ENCODE measurements around the gene ZNF554.

ZNF554 gene

GRCh38 chr19:2808129-2808941, 11.3 kb upstream of the ZNF554 start:
- DNase-seq (ENCODE audit: low spot score in 2 of 2) = no peak
- Histone ChIP-seq H3K9me3 (no peaks in the 10 kb centered on the region), H3K4me3 (no peak overlapping the region), H3K27me3 (ENCODE audit: low read depth) (no peaks in the 10 kb centered on the region), H3K36me3 (replicated peaks) (peaks cover 72% of the 10 kb centered on the region), H3K4me1 (no peaks in the 10 kb centered on the region)
- in situ Hi-C loops (cut with MboI; ENCODE audit: low sequenced_read_pairs) = no loop called here

- DNase-seq (ENCODE audit: low spot score in 2 of 2) = no peak
- Histone ChIP-seq H3K4me3 (no peak overlapping the region), H3K27me3 (ENCODE audit: low read depth) (no peaks in the 10 kb centered on the region), H3K9me3 (no peaks in the 10 kb centered on the region), H3K36me3 (replicated peaks) (peaks cover 78% of the 10 kb centered on the region), H3K4me1 (no peaks in the 10 kb centered on the region)
- in situ Hi-C loops (cut with MboI; ENCODE audit: low sequenced_read_pairs) = no loop called here
Observed at GRCh38 chr19:2809387-2810140, 10.1 kb upstream of the ZNF554 start.

- no peak for DNase-seq (ENCODE audit: low spot score in 2 of 2)
- Histone ChIP-seq H3K36me3 (replicated peaks) (peaks cover 72% of the 10 kb centered on the region), H3K4me1 (no peaks in the 10 kb centered on the region), H3K27me3 (ENCODE audit: low read depth) (no peaks in the 10 kb centered on the region), H3K9me3 (no peaks in the 10 kb centered on the region), H3K4me3 (no peak overlapping the region)
- in situ Hi-C loops (cut with MboI; ENCODE audit: low sequenced_read_pairs) = no loop called here
Observed at GRCh38 chr19:2810141-2811091, 9.3 kb upstream of the ZNF554 start.

GRCh38 chr19:2811221-2811722, 8.4 kb upstream of the ZNF554 start:
- no peak for DNase-seq (ENCODE audit: low spot score in 2 of 2)
- Histone ChIP-seq H3K4me3 (no peak overlapping the region), H3K36me3 (replicated peaks) (peaks cover 68% of the 10 kb centered on the region), H3K9me3 (no peaks in the 10 kb centered on the region), H3K4me1 (no peaks in the 10 kb centered on the region), H3K27me3 (ENCODE audit: low read depth) (no peaks in the 10 kb centered on the region)
- in situ Hi-C loops (cut with MboI; ENCODE audit: low sequenced_read_pairs) = no loop called here

- H3K9me3 ChIP-seq = no peaks in the 10 kb centered on the region
- H3K4me1 ChIP-seq = no peaks in the 10 kb centered on the region
- H3K27me3 ChIP-seq (ENCODE audit: low read depth) = no peaks in the 10 kb centered on the region
- H3K36me3 ChIP-seq (replicated peaks) = peaks cover 62% of the 10 kb centered on the region
- no peak for DNase-seq (ENCODE audit: low spot score in 2 of 2)
- H3K4me3 ChIP-seq = no peak overlapping the region
- in situ Hi-C loops (cut with MboI; ENCODE audit: low sequenced_read_pairs) = no loop called here
Observed at GRCh38 chr19:2811735-2812413, 7.8 kb upstream of the ZNF554 start.

GRCh38 chr19:2812414-2813234, 7.0 kb upstream of the ZNF554 start:
- in situ Hi-C loops (cut with MboI; ENCODE audit: low sequenced_read_pairs) = no loop called here
- DNase-seq (ENCODE audit: low spot score in 2 of 2) = no peak

GRCh38 chr19:2813235-2814160, 6.2 kb upstream of the ZNF554 start:
- in situ Hi-C loops (cut with MboI; ENCODE audit: low sequenced_read_pairs) = no loop called here
- no peaks in the 10 kb centered on the region for H3K4me1 ChIP-seq
- no peak for DNase-seq (ENCODE audit: low spot score in 2 of 2)
- no peak overlapping the region for H3K4me3 ChIP-seq
- H3K9me3 ChIP-seq = no peaks in the 10 kb centered on the region
- H3K36me3 ChIP-seq (replicated peaks) = peaks cover 46% of the 10 kb centered on the region
- no peaks in the 10 kb centered on the region for H3K27me3 ChIP-seq (ENCODE audit: low read depth)

More at GRCh38 chr19:2812414-2813234, 7.0 kb upstream of the ZNF554 start:
- Histone ChIP-seq H3K9me3 (no peaks in the 10 kb centered on the region), H3K27me3 (ENCODE audit: low read depth) (no peaks in the 10 kb centered on the region), H3K36me3 (replicated peaks) (peaks cover 54% of the 10 kb centered on the region), H3K4me1 (no peaks in the 10 kb centered on the region), H3K4me3 (no peak overlapping the region)

GRCh38 chr19:2814426-2814825, 5.2 kb upstream of the ZNF554 start:
- DNase-seq (ENCODE audit: low spot score in 2 of 2) = no peak
- H3K9me3 ChIP-seq = no peaks in the 10 kb centered on the region
- peaks cover 36% of the 10 kb centered on the region for H3K36me3 ChIP-seq (replicated peaks)
- peaks cover 2% of the 10 kb centered on the region for H3K4me1 ChIP-seq
- in situ Hi-C loops (cut with MboI; ENCODE audit: low sequenced_read_pairs) = no loop called here
- no peak overlapping the region for H3K4me3 ChIP-seq
- H3K27me3 ChIP-seq (ENCODE audit: low read depth) = no peaks in the 10 kb centered on the region

GRCh38 chr19:2815191-2815614, 4.5 kb upstream of the ZNF554 start:
- H3K4me1 ChIP-seq = peaks cover 2% of the 10 kb centered on the region
- no peaks in the 10 kb centered on the region for H3K27me3 ChIP-seq (ENCODE audit: low read depth)
- peaks cover 29% of the 10 kb centered on the region for H3K36me3 ChIP-seq (replicated peaks)
- in situ Hi-C loops (cut with MboI; ENCODE audit: low sequenced_read_pairs) = no loop called here
- no peak for DNase-seq (ENCODE audit: low spot score in 2 of 2)
- no peak overlapping the region for H3K4me3 ChIP-seq
- H3K9me3 ChIP-seq = no peaks in the 10 kb centered on the region

- Histone ChIP-seq H3K4me3 (no peak overlapping the region), H3K4me1 (peaks cover 2% of the 10 kb centered on the region), H3K36me3 (replicated peaks) (peaks cover 21% of the 10 kb centered on the region), H3K9me3 (no peaks in the 10 kb centered on the region), H3K27me3 (ENCODE audit: low read depth) (no peaks in the 10 kb centered on the region)
- in situ Hi-C loops (cut with MboI; ENCODE audit: low sequenced_read_pairs) = no loop called here
- DNase-seq (ENCODE audit: low spot score in 2 of 2) = no peak
Observed at GRCh38 chr19:2815923-2816322, 3.7 kb upstream of the ZNF554 start.

GRCh38 chr19:2816641-2817040, 3.0 kb upstream of the ZNF554 start:
- no peak for DNase-seq (ENCODE audit: low spot score in 2 of 2)
- H3K4me3 ChIP-seq = no peak overlapping the region
- H3K36me3 ChIP-seq (replicated peaks) = peaks cover 16% of the 10 kb centered on the region
- H3K4me1 ChIP-seq = peaks cover 2% of the 10 kb centered on the region
- H3K27me3 ChIP-seq (ENCODE audit: low read depth) = no peaks in the 10 kb centered on the region
- no peaks in the 10 kb centered on the region for H3K9me3 ChIP-seq
- in situ Hi-C loops (cut with MboI; ENCODE audit: low sequenced_read_pairs) = no loop called here

Measured in HAP-1 (cell line).